K562 (cell line): ENCODE measurements around the gene LANCL1. TPM values are rescaled to one million over a fixed set of nuclear protein-coding genes. Genes with fewer than 3 reads are reported as not detected.

Source experiments
- ATAC-seq: fragments of 200-7000 bp; cut with Tn5 transposase; 3 replicates; pipeline ENCODE4 v1.9.1; 2020; ENCODE audit warnings: moderate library complexity
- BruUV-seq: library from RNA; stranded (reverse); fragments of 400-500 nt; replicated peaks from 2 replicates; lab custom pipeline; 2021; lab: Mats Ljungman, UMichigan
- CTCF ChIA-PET: fragments of 300-600 bp; formaldehyde crosslinking; extraction: SDS; loops from one replicate; lab custom pipeline; 2021; ENCODE audit warnings: low intra/inter-chr PET ratio; lab: Yijun Ruan, JAX
- POLR2A ChIA-PET: fragments of 300-600, 350-650 bp; sonication (Branson Sonifier 250); formaldehyde crosslinking; extraction: SDS; loops from one replicate; lab custom pipeline; 2021; ENCODE audit warnings: antibody characterized with exemption, inconsistent platforms; lab: Yijun Ruan, JAX
- DNase-seq, 4 experiments: peaks; one replicate each; pipeline versions ENCODE4 v3.0.0 to v3.0.0-alpha.2; 2011 to 2018; ENCODE audit warnings: low spot score in 3 of 4, mixed read lengths in 3 of 4; ENCODE audit errors: extremely low read depth in 1 of 4
- FAIRE-seq: peaks from 2 replicates; lab custom pipeline; 2011; peaks lifted over from hg19 to GRCh38; lab: Jason Lieb, UNC
- H2AFZ ChIP-seq: 2 replicates; pipeline ENCODE4 v1.6.0; 2011; ENCODE audit warnings: low read depth, low read length, control low read depth, inconsistent platforms
- H3K27ac ChIP-seq: fragments of 200-600 bp; 3 replicates; pipeline ENCODE4 v1.8.0; 2011; ENCODE audit warnings: low read depth, mild to moderate bottlenecking, control low read depth, inconsistent platforms, low read length, moderate library complexity, mixed read lengths; ENCODE audit errors: extremely low read depth
- H3K27me3 ChIP-seq, 2 experiments: fragments of 300-600 bp in 1 of 2; 2 replicates in 1 of 2; 3 replicates in 1 of 2; pipeline versions ENCODE4 v1.6.0 to v1.8.0; 2011; ENCODE audit warnings: inconsistent platforms in 2 of 2, low read length in 2 of 2, mild to moderate bottlenecking in 1 of 2, mixed read lengths in 1 of 2, moderate library complexity in 1 of 2; ENCODE audit not compliant: control insufficient read depth in 2 of 2, insufficient read depth in 2 of 2
- H3K36me3 ChIP-seq: fragments of 300-600 bp; 3 replicates; pipeline ENCODE4 v1.8.0; 2011; ENCODE audit warnings: mild to moderate bottlenecking, low read length, inconsistent platforms; ENCODE audit not compliant: control insufficient read depth, insufficient read depth
- H3K4me1 ChIP-seq, 2 experiments: fragments of 200-600 bp in 1 of 2; replicated peaks in 1 of 2; 2 replicates in 1 of 2; 3 replicates in 1 of 2; pipeline versions ENCODE4 v1.5.1 to v1.8.0; 2011; ENCODE audit warnings: inconsistent platforms in 2 of 2, low read length in 2 of 2, mild to moderate bottlenecking in 1 of 2, mixed read lengths in 1 of 2, moderate library complexity in 1 of 2; ENCODE audit not compliant: control insufficient read depth in 2 of 2, insufficient read depth in 2 of 2
- H3K4me2 ChIP-seq: 2 replicates; pipeline ENCODE4 v1.6.1; 2011; ENCODE audit warnings: low read length, control low read depth, inconsistent platforms, mixed read lengths; ENCODE audit not compliant: insufficient read depth
- H3K4me3 ChIP-seq: fragments of 200-600 bp; sonication (generic), shearing (Covaris generic); 2 replicates; pipeline ENCODE4 v1.5.1; 2016; ENCODE audit warnings: control low read depth, inconsistent platforms
- H3K79me2 ChIP-seq: fragments of 200-600 bp; 3 replicates; pipeline ENCODE4 v1.8.0; 2011; ENCODE audit warnings: low read length, inconsistent platforms; ENCODE audit not compliant: control insufficient read depth, insufficient read depth
- H3K9ac ChIP-seq, 2 experiments: 2 replicates each; pipeline versions ENCODE4 v1.6.0 to v1.6.1; 2011; ENCODE audit warnings: low read depth in 2 of 2, low read length in 2 of 2, control low read depth in 1 of 2, inconsistent platforms in 1 of 2, mild to moderate bottlenecking in 1 of 2, mixed read lengths in 1 of 2; ENCODE audit not compliant: insufficient read depth in 1 of 2
- H3K9me1 ChIP-seq: one replicate; pipeline ENCODE4 v1.6.0; 2011; ENCODE audit warnings: inconsistent platforms, mild to moderate bottlenecking, low read length, moderate library complexity; ENCODE audit not compliant: control insufficient read depth, insufficient read depth
- H3K9me3 ChIP-seq: replicated peaks from 2 replicates; pipeline ENCODE4 v1.5.1; 2011; ENCODE audit warnings: low read depth, low read length, inconsistent platforms; ENCODE audit not compliant: control insufficient read depth, insufficient read depth
- H4K20me1 ChIP-seq: replicated peaks from 2 replicates; pipeline ENCODE4 v1.6.1; 2011; ENCODE audit warnings: low read length, inconsistent platforms, mixed read lengths; ENCODE audit not compliant: control insufficient read depth, insufficient read depth
- EP400 ChIP-seq: fragments of 450-650 bp; IDR thresholded peaks from 2 replicates; pipeline ENCODE4 v1.6.1; 2017; ENCODE audit warnings: antibody characterized with exemption, mild to moderate bottlenecking, moderate library complexity
- GABPA ChIP-seq: fragments of 200-800 bp; sonication (Bioruptor generic); conservative IDR thresholded peaks from 2 replicates; pipeline ENCODE4 v1.6.1; 2016; ENCODE audit warnings: low read depth, missing genetic modification characterization, missing compliant biosample characterization
- HES1 ChIP-seq: fragments of 450-650 bp; IDR thresholded peaks from 2 replicates; pipeline ENCODE4 v1.6.1; 2016; ENCODE audit warnings: low read depth, mild to moderate bottlenecking, moderate library complexity
- HNRNPUL1 ChIP-seq: fragments of 200-400 bp; formaldehyde crosslinking; IDR thresholded peaks from 2 replicates; pipeline ENCODE4 v1.6.1; 2017; ENCODE audit warnings: low read length
- MNT ChIP-seq, 2 experiments: fragments of 450-650 bp; conservative IDR thresholded peaks; 2 replicates each; pipeline ENCODE4 v1.6.1; 2017; ENCODE audit warnings: mild to moderate bottlenecking in 2 of 2, moderate library complexity in 2 of 2
- NONO ChIP-seq, 2 experiments: fragments of 200-400 bp in 1 of 2; fragments of 450-650 bp in 1 of 2; formaldehyde crosslinking in 1 of 2; IDR thresholded peaks; 2 replicates each; pipeline ENCODE4 v1.6.1; 2017; ENCODE audit warnings: low read depth in 2 of 2, mild to moderate bottlenecking in 2 of 2, moderate library complexity in 2 of 2, low read length in 1 of 2
- PHB ChIP-seq: fragments of 250-450 bp; sonication (Bioruptor Pico); IDR thresholded peaks from 2 replicates; pipeline ENCODE4 v1.5.0; 2021
- SP2 ChIP-seq: IDR thresholded peaks from 2 replicates; pipeline ENCODE4 v1.6.1; 2011; ENCODE audit warnings: mild to moderate bottlenecking, low read depth, low read length, moderate library complexity; ENCODE audit not compliant: poor library complexity, severe bottlenecking; ENCODE audit errors: extremely low read depth
- TAF9B ChIP-seq: fragments of 450-650 bp; IDR thresholded peaks from 2 replicates; pipeline ENCODE4 v1.6.1; 2018; ENCODE audit warnings: mild to moderate bottlenecking; ENCODE audit not compliant: partially characterized antibody
- ZBED1 ChIP-seq: IDR thresholded peaks from 2 replicates; pipeline ENCODE4 v1.6.1; 2014
- ZBTB26 ChIP-seq: fragments of 450-650 bp; formaldehyde crosslinking; IDR thresholded peaks from 2 replicates; pipeline ENCODE4 v1.4.0; 2022; ENCODE audit warnings: missing genetic modification characterization
- WGBS: fragments of 100-300 bp; shearing (Covaris generic); methylation state at CpG from one replicate; pipeline ENCODE4 v1.1.6; 2016; ENCODE audit warnings: low coverage, mixed read lengths; ENCODE audit not compliant: insufficient coverage; ENCODE audit errors: missing lambda C conversion rate; 5-methylcytosine and 5-hydroxymethylcytosine counted together
- in situ Hi-C: fragments of 300-500 bp; cut with MboI; formaldehyde crosslinking; loops from 4 replicates; pipeline ENCODE4 v1.15.0; 2018; ENCODE audit warnings: inconsistent platforms, mixed read lengths
- intact Hi-C: fragments of 100-400 bp; cut with micrococcal nuclease; formaldehyde crosslinking; loops from 2 replicates; pipeline ENCODE4 v1.14.2; 2022
- polyA plus RNA-seq, 8 experiments: library from polyadenylated mRNA; depleted of rRNA in 4 of 8; stranded (reverse) in 5 of 8; unstranded in 3 of 8; fragments of >200 nt; fragmentation: Nextera tagmentation in 2 of 8; fragmentation: Illumina TruSeq in 1 of 8; extraction: Ambion mirVana in 2 of 8; extraction: Trizol in 1 of 8; gene quantifications; 2 replicates each; pipeline versions ENCODE4 v1.2.1 to v1.2.3, GENCODE V29; 2011 to 2014; ENCODE audit warnings: inconsistent platforms in 1 of 8, missing spikeins in 1 of 8
- total RNA-seq, 7 experiments: library from RNA; depleted of rRNA in 6 of 7; stranded (reverse); fragments of >200 nt in 6 of 7; fragmentation: Illumina TruSeq in 2 of 7; extraction: Trizol in 2 of 7; gene quantifications; 2 replicates each; pipeline versions ENCODE4 v1.2.1 to v1.2.3, GENCODE V29; 2011 to 2021; ENCODE audit warnings: low replicate concordance in 1 of 7
- TF ChIP-seq, protein P1 (sequence below): fragments of 450-650 bp; IDR thresholded peaks from 2 replicates; pipeline ENCODE4 v1.6.1; 2018; ENCODE audit not compliant: partially characterized antibody
- TF ChIP-seq, protein P2 (sequence below): fragments of 250-450 bp; sonication (Bioruptor Pico); IDR thresholded peaks from 2 replicates; pipeline ENCODE4 v1.8.0; 2021; ENCODE audit warnings: mild to moderate bottlenecking, moderate library complexity

The LANCL1 gene
- total and polyA plus RNA-seq, 9 of the 15 experiments (the other 6 are each of a cell fraction or from before 2014, with no cell fraction given) = 15.3 to 56.3 (median 30.1) TPM

- CTCF ChIA-PET = no interaction called here
- TF ChIP-seq, protein P1, sequence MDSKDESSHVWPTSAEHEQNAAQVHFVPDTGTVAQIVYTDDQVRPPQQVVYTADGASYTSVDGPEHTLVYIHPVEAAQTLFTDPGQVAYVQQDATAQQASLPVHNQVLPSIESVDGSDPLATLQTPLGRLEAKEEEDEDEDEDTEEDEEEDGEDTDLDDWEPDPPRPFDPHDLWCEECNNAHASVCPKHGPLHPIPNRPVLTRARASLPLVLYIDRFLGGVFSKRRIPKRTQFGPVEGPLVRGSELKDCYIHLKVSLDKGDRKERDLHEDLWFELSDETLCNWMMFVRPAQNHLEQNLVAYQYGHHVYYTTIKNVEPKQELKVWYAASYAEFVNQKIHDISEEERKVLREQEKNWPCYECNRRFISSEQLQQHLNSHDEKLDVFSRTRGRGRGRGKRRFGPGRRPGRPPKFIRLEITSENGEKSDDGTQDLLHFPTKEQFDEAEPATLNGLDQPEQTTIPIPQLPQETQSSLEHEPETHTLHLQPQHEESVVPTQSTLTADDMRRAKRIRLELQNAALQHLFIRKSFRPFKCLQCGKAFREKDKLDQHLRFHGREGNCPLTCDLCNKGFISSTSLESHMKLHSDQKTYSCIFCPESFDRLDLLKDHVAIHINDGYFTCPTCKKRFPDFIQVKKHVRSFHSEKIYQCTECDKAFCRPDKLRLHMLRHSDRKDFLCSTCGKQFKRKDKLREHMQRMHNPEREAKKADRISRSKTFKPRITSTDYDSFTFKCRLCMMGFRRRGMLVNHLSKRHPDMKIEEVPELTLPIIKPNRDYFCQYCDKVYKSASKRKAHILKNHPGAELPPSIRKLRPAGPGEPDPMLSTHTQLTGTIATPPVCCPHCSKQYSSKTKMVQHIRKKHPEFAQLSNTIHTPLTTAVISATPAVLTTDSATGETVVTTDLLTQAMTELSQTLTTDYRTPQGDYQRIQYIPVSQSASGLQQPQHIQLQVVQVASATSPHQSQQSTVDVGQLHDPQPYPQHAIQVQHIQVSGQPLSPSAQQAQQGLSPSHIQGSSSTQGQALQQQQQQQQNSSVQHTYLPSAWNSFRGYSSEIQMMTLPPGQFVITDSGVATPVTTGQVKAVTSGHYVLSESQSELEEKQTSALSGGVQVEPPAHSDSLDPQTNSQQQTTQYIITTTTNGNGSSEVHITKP = no peak
- TF ChIP-seq HNRNPUL1 (no peak), ZBED1 (no peak), NONO (IDR thresholded peaks at IDR 0.05; ENCODE audit: low read depth in 2 of 2, low read length in 1 of 2) (no peak), EP400 (no peak), MNT (conservative IDR thresholded peaks at IDR 0.05) (no peak), GABPA (no peak), SP2 (no peak), TAF9B (no peak), ZBTB26 (CRISPR knock-in tag) (no peak), PHB (CRISPR knock-in tag) (no peak), HES1 (no peak)
- TF ChIP-seq, protein P2, sequence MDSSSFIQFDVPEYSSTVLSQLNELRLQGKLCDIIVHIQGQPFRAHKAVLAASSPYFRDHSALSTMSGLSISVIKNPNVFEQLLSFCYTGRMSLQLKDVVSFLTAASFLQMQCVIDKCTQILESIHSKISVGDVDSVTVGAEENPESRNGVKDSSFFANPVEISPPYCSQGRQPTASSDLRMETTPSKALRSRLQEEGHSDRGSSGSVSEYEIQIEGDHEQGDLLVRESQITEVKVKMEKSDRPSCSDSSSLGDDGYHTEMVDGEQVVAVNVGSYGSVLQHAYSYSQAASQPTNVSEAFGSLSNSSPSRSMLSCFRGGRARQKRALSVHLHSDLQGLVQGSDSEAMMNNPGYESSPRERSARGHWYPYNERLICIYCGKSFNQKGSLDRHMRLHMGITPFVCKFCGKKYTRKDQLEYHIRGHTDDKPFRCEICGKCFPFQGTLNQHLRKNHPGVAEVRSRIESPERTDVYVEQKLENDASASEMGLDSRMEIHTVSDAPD (CRISPR knock-in tag) = no peak
- TF ChIP-seq, all 486 proteins: peak for 0
- Histone ChIP-seq H3K4me2 (no peak overlapping the region), H3K27ac (no peak overlapping the region), H3K79me2 (no peaks in the 10 kb centered on the region), H3K27me3 (no peaks in the 10 kb centered on the region), H3K36me3 (no peaks in the 10 kb centered on the region), H4K20me1 (no peaks in the 10 kb centered on the region), H3K4me3 (no peak overlapping the region), H3K9me3 (no peaks in the 10 kb centered on the region), H3K4me1 (no peaks in the 10 kb centered on the region), H3K9me1 (no peaks in the 10 kb centered on the region), H3K9ac (no peak overlapping the region), H2AFZ (no peak overlapping the region)
- intact Hi-C loops (no loop called here), in situ Hi-C loops (no loop called here)
- no peak for DNase-seq
- BruUV-seq = no TSS peak
- no peak for FAIRE-seq
- ATAC-seq = no peak
- POLR2A ChIA-PET = no interaction called here
- WGBS = 0% methylated on average over 4 of the region's 4 CpGs
Observed at GRCh38 chr2:210517264-210517663, 40.7 kb upstream of the LANCL1 start.
